Heart left ventricle (tissue), 16 donors: ENCODE measurements around the gene ANKLE2. TPM values are rescaled to one million over a fixed set of nuclear protein-coding genes. Genes with fewer than 3 reads are reported as not detected.
A peak's percentile ranks its signal among the peaks of the same experiment; 100 is the strongest.

ENCODE experiments used
- ATAC-seq, 4 donors: fragments of 200-7000 bp; cut with Tn5 transposase; one replicate each; pipeline ENCODE4 v1.9.1; 2020 to 2022; ENCODE audit warnings: moderate library complexity in 4 of 4, mild to moderate bottlenecking in 3 of 4, moderate number of reproducible peaks in 1 of 4
- DNase-seq, 5 donors: peaks; one replicate each; pipeline ENCODE4 v3.0.0-alpha.2; 2020
- H3K27ac ChIP-seq, 12 donors: fragments of 200-600 bp; sonication (generic) in 4 of 12; one replicate each; pipeline versions ENCODE4 v1.5.0 to v1.8.0; 2016 to 2022; ENCODE audit warnings: mild to moderate bottlenecking in 2 of 12
- H3K27me3 ChIP-seq, 9 donors: fragments of 200-600 bp; sonication (generic) in 2 of 9; one replicate each; pipeline versions ENCODE4 v1.5.1 to v1.8.0; 2016 to 2022; ENCODE audit warnings: mild to moderate bottlenecking in 3 of 9
- H3K36me3 ChIP-seq, 9 donors: fragments of 200-600 bp; sonication (generic) in 2 of 9; one replicate each; pipeline versions ENCODE4 v1.5.0 to v1.8.0; 2018 to 2022; ENCODE audit warnings: mild to moderate bottlenecking in 2 of 9
- H3K4me1 ChIP-seq, 12 donors: fragments of 200-600 bp; sonication (generic) in 4 of 12; one replicate each; pipeline versions ENCODE4 v1.5.0 to v1.8.0; 2016 to 2022; ENCODE audit warnings: mild to moderate bottlenecking in 3 of 12
- H3K4me3 ChIP-seq, 12 donors: fragments of 200-600 bp; sonication (generic) in 4 of 12; one replicate each; pipeline versions ENCODE4 v1.5.0 to v1.8.0; 2017 to 2022; ENCODE audit warnings: mild to moderate bottlenecking in 9 of 12, moderate library complexity in 4 of 12
- H3K9me3 ChIP-seq, 12 donors: fragments of 200-600 bp; sonication (generic) in 4 of 12; one replicate each; pipeline versions ENCODE4 v1.5.0 to v1.8.0; 2016 to 2022; ENCODE audit warnings: mild to moderate bottlenecking in 1 of 12
- CTCF ChIP-seq, 12 donors: fragments of 200-600 bp; sonication (generic) in 4 of 12; IDR thresholded peaks; one replicate each; pipeline versions ENCODE4 v1.5.0 to v1.8.0; 2018 to 2022; ENCODE audit warnings: antibody characterized with exemption in 12 of 12, mild to moderate bottlenecking in 5 of 12
- POLR2A ChIP-seq, 2 donors: fragments of 450-650 bp; IDR thresholded peaks; one replicate each; pipeline ENCODE4 v1.6.1; 2017; ENCODE audit warnings: antibody characterized with exemption in 2 of 2, mild to moderate bottlenecking in 2 of 2, moderate library complexity in 2 of 2
- WGBS, 4 donors: extraction: QIAGEN DNeasy Blood & Tissue Kit in 2 of 4; methylation state at CpG; one replicate each; pipeline versions ENCODE4 v1.1.5 to v1.1.7; 2013 to 2018; 5-methylcytosine and 5-hydroxymethylcytosine counted together
- intact Hi-C, 10 donors: fragments of 100-400 bp; cut with DNase I; formaldehyde crosslinking; loops; one replicate each; pipeline versions ENCODE4 v1.11.1 to v1.14.2; 2022
- polyA plus RNA-seq, 2 donors: library from polyadenylated mRNA; stranded (reverse); fragments of 200-250 nt; gene quantifications; one replicate each; pipeline ENCODE4 v1.2.3, GENCODE V29; 2013
- total RNA-seq, 9 donors: library from RNA; depleted of rRNA in 2 of 9; stranded (reverse); fragments of >200 nt in 2 of 9; fragmentation: NEBNext Ultra II Directional in 3 of 9; extraction: Animal tissue kit (Norgen Biotek cat#: 25700) in 3 of 9; gene quantifications; one replicate each; pipeline versions ENCODE4 v1.1.0 to v1.2.4, GENCODE V29; 2016 to 2023
- donor health status: ischemic (EF 13 %, LVEDD 7.1; RV severe dilation, severe dysfunction).
- donor health status: healthy with polysubstance abuse.
- donor health status: DM: no; HTN: yes; CAD: no.
- donor health status: DM: no; HTN: no; CAD: no.
- donor health status: ischemic (EF 25% LVEDD 6.9; RV normal size, moderate dysfunction).
- donor health status: ischemic (EF 25% LVEDD 5.7; RV mildly dilated, moderate dysfunction).
- donor health status: healthy.
- donor health status: DM: yes; HTN: yes; CAD: no.
- donor health status: ischemic (EF 35%, LVEDD 5.7; RV mildly dilated, moderate dysfunction).
- donor health status: nonischemic (EF 11% LVEDD 7.7; RV severe dilation, severe dysfunction).
- donor health status: DM: yes; HTN: yes; CAD: no.
- donor health status: PGD.
- donor health status: ischemic (EF 29% LVEDD 5.4; RV normal size, mild dysfunction).
- donor health status: nonischemic (EF 23%, LVEDD 6.1; RV moderate dilation, normal function).

ANKLE2 gene
- total and polyA plus RNA-seq, 11 donors, result 15.5 to 45.2 (median 27.8) TPM

- no peak for ATAC-seq
- no peak overlapping the region for H3K27ac ChIP-seq
- intact Hi-C loops, result no loop called here
Measured at GRCh38 chr12:132784580-132784979, 22.9 kb upstream of the ANKLE2 start.

GRCh38 chr12:132783917-132784531, 22.4 kb upstream of the ANKLE2 start:
- ATAC-seq, result peak in 2 of 4 donors; percentile 21 to 55
- Histone ChIP-seq H3K36me3 (peaks cover 0 to 92% (median 86%) of the 10 kb centered on the region in 9 donors), H3K4me3 (no peak overlapping the region), H3K27me3 (no peaks in the 10 kb centered on the region), H3K4me1 (no peaks in the 10 kb centered on the region), H3K27ac (no peak overlapping the region), H3K9me3 (no peaks in the 10 kb centered on the region)
- intact Hi-C loops, result no loop called here
- WGBS, 4 donors, result 81 to 89% (median 86%) methylated on average over 16 to 22 of the region's 22 CpGs
- TF ChIP-seq POLR2A (IDR thresholded peaks at IDR 0.05) (no peak), CTCF (IDR thresholded peaks at IDR 0.05) (no peak)
- peak in 2 of 5 donors; percentile 46 to 60 for DNase-seq

More at GRCh38 chr12:132784580-132784979, 22.9 kb upstream of the ANKLE2 start:
- Histone ChIP-seq H3K36me3 (peaks cover 0 to 92% (median 86%) of the 10 kb centered on the region in 9 donors), H3K4me3 (no peak overlapping the region), H3K27me3 (no peaks in the 10 kb centered on the region), H3K4me1 (no peaks in the 10 kb centered on the region), H3K9me3 (no peaks in the 10 kb centered on the region)
- DNase-seq, result no peak
- WGBS, 4 donors, result 85 to 92% (median 89%) methylated on average over 9 of the region's 9 CpGs
- no peak for TF ChIP-seq CTCF (IDR thresholded peaks at IDR 0.05)
- no peak for TF ChIP-seq POLR2A (IDR thresholded peaks at IDR 0.05)

- 91 to 96% (median 94%) methylated on average over 5 to 12 of the region's 12 CpGs for WGBS, 4 donors
- ATAC-seq (no peak), DNase-seq (no peak)
- TF ChIP-seq CTCF (IDR thresholded peaks at IDR 0.05), result no peak
- TF ChIP-seq POLR2A (IDR thresholded peaks at IDR 0.05), result no peak
- intact Hi-C loops, result no loop called here
- Histone ChIP-seq H3K36me3 (peaks cover 0 to 98% (median 93%) of the 10 kb centered on the region in 9 donors), H3K27me3 (no peaks in the 10 kb centered on the region), H3K4me1 (peaks cover 0 to 7% (median 2%) of the 10 kb centered on the region in 12 donors), H3K27ac (no peak overlapping the region), H3K9me3 (no peaks in the 10 kb centered on the region), H3K4me3 (no peak overlapping the region)
Measured at GRCh38 chr12:132781938-132782337, 20.3 kb upstream of the ANKLE2 start.

GRCh38 chr12:132779781-132780353, 18.2 kb upstream of the ANKLE2 start:
- Histone ChIP-seq H3K4me1 (peaks cover 0 to 10% (median 2%) of the 10 kb centered on the region in 12 donors), H3K36me3 (peaks cover 0 to 98% (median 93%) of the 10 kb centered on the region in 9 donors), H3K27ac (no peak overlapping the region), H3K27me3 (no peaks in the 10 kb centered on the region), H3K4me3 (no peak overlapping the region), H3K9me3 (no peaks in the 10 kb centered on the region)
- no peak for ATAC-seq
- intact Hi-C loops, result no loop called here
- TF ChIP-seq CTCF (IDR thresholded peaks at IDR 0.05) (no peak), POLR2A (IDR thresholded peaks at IDR 0.05) (no peak)
- no peak for DNase-seq
- 95 to 98% (median 96%) methylated on average over 25 to 30 of the region's 30 CpGs for WGBS, 4 donors
